SK-N-SH (cell line): ENCODE results near the gene DNAH9. TPM values are rescaled to one million over a fixed set of nuclear protein-coding genes. Genes with fewer than 3 reads are reported as not detected.

Source experiments
- CTCF ChIA-PET: fragments of 300-600, 350-600 bp; formaldehyde crosslinking; extraction: SDS; loops from one replicate; lab custom pipeline; 2021; lab: Yijun Ruan, JAX
- POLR2A ChIA-PET: fragments of 350-600 bp; sonication (Branson Sonifier 250); formaldehyde crosslinking; extraction: SDS; loops from one replicate; lab custom pipeline; 2020; ENCODE audit warnings: antibody characterized with exemption, inconsistent platforms; lab: Yijun Ruan, JAX
- DNase-seq: peaks from one replicate; pipeline ENCODE4 v3.0.0; 2012
- H2AFZ ChIP-seq: fragments of 200-600 bp; sonication (generic); 2 replicates; pipeline ENCODE4 v1.8.1; 2016; ENCODE audit warnings: antibody characterized with exemption, mild to moderate bottlenecking, low read depth
- H3F3A ChIP-seq: fragments of 200-600 bp; sonication (generic); replicated peaks from 2 replicates; pipeline ENCODE3; 2016; ENCODE audit warnings: antibody characterized with exemption, mild to moderate bottlenecking; ENCODE audit not compliant: insufficient read depth
- H3K27ac ChIP-seq, 2 experiments: fragments of 200-500 bp in 1 of 2; fragments of 200-600 bp in 1 of 2; sonication (Bioruptor generic) in 1 of 2; sonication (generic), shearing (Covaris generic) in 1 of 2; 2 replicates each; pipeline versions ENCODE4 v1.5.1 to v1.6.1; 2014 to 2016; ENCODE audit warnings: low read depth in 2 of 2, inconsistent platforms in 1 of 2, low read length in 1 of 2, mild to moderate bottlenecking in 1 of 2, mixed read lengths in 1 of 2
- H3K27me3 ChIP-seq: fragments of 200-600 bp; sonication (generic), shearing (Covaris generic); 2 replicates; pipeline ENCODE4 v1.6.1; 2016; ENCODE audit warnings: mixed run types; ENCODE audit not compliant: insufficient read depth
- H3K36me3 ChIP-seq, 2 experiments: fragments of 200-500 bp in 1 of 2; fragments of 200-600 bp in 1 of 2; sonication (Bioruptor generic) in 1 of 2; sonication (generic) in 1 of 2; replicated peaks in 1 of 2; 2 replicates each; pipeline versions ENCODE3 to v1.5.1; 2014 to 2016; ENCODE audit warnings: low read length in 1 of 2, mild to moderate bottlenecking in 1 of 2; ENCODE audit not compliant: insufficient read depth in 2 of 2, control insufficient read depth in 1 of 2
- H3K4me1 ChIP-seq, 2 experiments: fragments of 200-500 bp in 1 of 2; fragments of 200-600 bp in 1 of 2; sonication (Bioruptor generic) in 1 of 2; sonication (generic), shearing (Covaris generic) in 1 of 2; 2 replicates each; pipeline versions ENCODE4 v1.5.1 to v1.6.1; 2014 to 2016; ENCODE audit warnings: low read depth in 1 of 2, low read length in 1 of 2, mixed run types in 1 of 2; ENCODE audit not compliant: insufficient read depth in 2 of 2, control insufficient read depth in 1 of 2
- H3K4me2 ChIP-seq: fragments of 200-600 bp; sonication (generic), shearing (Covaris generic); 2 replicates; pipeline ENCODE4 v1.6.1; 2017; ENCODE audit warnings: mixed run types
- H3K4me3 ChIP-seq, 2 experiments: fragments of 200-500 bp in 1 of 2; fragments of 200-600 bp in 1 of 2; sonication (Bioruptor generic) in 1 of 2; sonication (generic), shearing (Covaris generic) in 1 of 2; 2 replicates each; pipeline versions ENCODE4 v1.5.1 to v1.8.1; 2014 to 2016; ENCODE audit warnings: low read depth in 2 of 2, inconsistent platforms in 1 of 2, low read length in 1 of 2, mild to moderate bottlenecking in 1 of 2, mixed read lengths in 1 of 2, moderate library complexity in 1 of 2
- H3K79me2 ChIP-seq: fragments of 200-600 bp; sonication (generic); 2 replicates; pipeline ENCODE4 v1.8.1; 2017; ENCODE audit warnings: mild to moderate bottlenecking; ENCODE audit not compliant: insufficient read depth
- H3K9ac ChIP-seq: fragments of 200-600 bp; sonication (generic); 2 replicates; pipeline ENCODE4 v1.6.1; 2017; ENCODE audit warnings: mixed run types
- H3K9me2 ChIP-seq: fragments of 200-600 bp; sonication (generic); 2 replicates; pipeline ENCODE4 v1.6.1; 2017; ENCODE audit warnings: mixed run types
- H3K9me3 ChIP-seq: fragments of 200-600 bp; sonication (generic); 2 replicates; pipeline ENCODE4 v1.6.1; 2017; ENCODE audit warnings: mixed run types, mild to moderate bottlenecking, moderate library complexity
- H4K20me1 ChIP-seq: fragments of 200-600 bp; sonication (generic); 2 replicates; pipeline ENCODE4 v1.6.1; 2017; ENCODE audit warnings: mild to moderate bottlenecking, mixed run types; ENCODE audit not compliant: insufficient read depth
- ELF1 ChIP-seq: IDR thresholded peaks from 2 replicates; pipeline ENCODE4 v1.4.0; 2012
- FOSL2 ChIP-seq: IDR thresholded peaks from 2 replicates; pipeline ENCODE4 v1.4.0; 2012; ENCODE audit warnings: low read depth, mild to moderate bottlenecking, moderate library complexity, borderline replicate concordance
- FOXM1 ChIP-seq: IDR thresholded peaks from 2 replicates; pipeline ENCODE4 v1.4.0; 2012; ENCODE audit warnings: low read depth, mild to moderate bottlenecking
- MEF2A ChIP-seq: IDR thresholded peaks from 2 replicates; pipeline ENCODE4 v1.4.0; 2012; ENCODE audit warnings: low read depth, borderline replicate concordance
- NFIC ChIP-seq: IDR thresholded peaks from 2 replicates; pipeline ENCODE4 v1.4.0; 2012; ENCODE audit warnings: borderline replicate concordance
- NRF1 ChIP-seq: IDR thresholded peaks from 2 replicates; pipeline ENCODE4 v1.6.1; 2012; ENCODE audit warnings: low read depth, mild to moderate bottlenecking, low read length
- RAD21 ChIP-seq: IDR thresholded peaks from 2 replicates; pipeline ENCODE4 v1.6.1; 2012; ENCODE audit warnings: mild to moderate bottlenecking, low read length
- RCOR1 ChIP-seq: fragments of 150-350 bp; IDR thresholded peaks from 2 replicates; pipeline ENCODE4 v1.6.1; 2017; ENCODE audit warnings: antibody characterized with exemption, low read length
- RFX5 ChIP-seq: IDR thresholded peaks from 2 replicates; pipeline ENCODE4 v1.6.1; 2012; ENCODE audit warnings: mild to moderate bottlenecking, improper control_type of control experiment, low read length
- SIN3A ChIP-seq: IDR thresholded peaks from 2 replicates; pipeline ENCODE4 v1.6.1; 2012; ENCODE audit warnings: low read depth, mild to moderate bottlenecking, low read length, moderate library complexity, borderline replicate concordance
- SMC3 ChIP-seq: IDR thresholded peaks from 2 replicates; pipeline ENCODE4 v1.6.1; 2012; ENCODE audit warnings: low read depth, low read length, improper control_type of control experiment
- WGBS: methylation state at CpG from one replicate; pipeline ENCODE4 v1.1.6; 2017; ENCODE audit warnings: low lambda C conversion rate; 5-methylcytosine and 5-hydroxymethylcytosine counted together
- polyA plus RNA-seq, 3 experiments: library from polyadenylated mRNA; depleted of rRNA; stranded (reverse); fragments of >200 nt; gene quantifications; 2 replicates each; pipeline ENCODE4 v1.2.3, GENCODE V29; 2012
- TF ChIP-seq, protein P1 (sequence below): fragments of 150-350 bp; IDR thresholded peaks from 2 replicates; pipeline ENCODE4 v1.6.1; 2017; ENCODE audit warnings: antibody characterized with exemption, low read length, low read depth, borderline replicate concordance
- TF ChIP-seq, protein P2 (sequence below): IDR thresholded peaks from 2 replicates; pipeline ENCODE4 v1.6.1; 2012; ENCODE audit warnings: mild to moderate bottlenecking, low read depth, low read length, moderate library complexity
- TF ChIP-seq, protein P3 (sequence below): fragments of 200-600 bp; sonication (generic); IDR thresholded peaks from 2 replicates; pipeline ENCODE4 v1.6.1; 2017; ENCODE audit warnings: antibody characterized with exemption, mild to moderate bottlenecking, moderate library complexity
- TF ChIP-seq, protein P4 (sequence below): fragments of 150-350 bp; IDR thresholded peaks from 2 replicates; pipeline ENCODE4 v1.6.1; 2016; ENCODE audit warnings: mild to moderate bottlenecking, low read depth, low read length
- TF ChIP-seq, protein P5 (sequence below): IDR thresholded peaks from 2 replicates; pipeline ENCODE4; 2012
- TF ChIP-seq, protein P6 (sequence below): IDR thresholded peaks from 2 replicates; pipeline ENCODE4 v1.4.0; 2012; ENCODE audit warnings: low read depth

Gene DNAH9
- polyA plus RNA-seq, 1 of the 3 experiments (the other 2 are of a cell fraction), result not detected

DNA sequence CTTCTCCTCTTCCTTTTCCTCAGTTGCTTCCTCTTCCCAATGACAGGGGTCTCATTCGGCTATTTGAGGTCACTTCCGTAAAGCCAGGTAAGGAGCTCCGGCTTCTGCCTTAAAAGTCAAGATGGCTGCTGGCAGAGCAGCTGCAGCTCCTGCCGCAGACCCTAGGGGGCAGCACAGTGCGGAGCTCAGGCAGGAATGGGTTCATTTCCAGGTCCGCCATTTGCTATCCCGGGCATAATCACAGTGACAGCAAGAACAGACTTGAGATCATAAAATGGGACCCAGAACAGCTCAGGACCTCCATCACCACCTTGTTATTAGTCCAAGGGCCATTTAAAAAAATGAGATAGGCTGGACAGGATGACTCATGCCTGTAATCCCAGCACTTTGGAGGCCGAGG lies 199.5 kb downstream of the DNAH9 start:
- H2AFZ ChIP-seq, result no peak overlapping the region
- no peaks in the 10 kb centered on the region for H3K9me3 ChIP-seq
- CTCF ChIA-PET, result interaction anchor here (1.1 to 1.2 kb wide), 2 partner anchors 10 to 18 kb away, joined by 3 to 4 read pairs; no protein-coding TSS in a partner anchor

DNA sequence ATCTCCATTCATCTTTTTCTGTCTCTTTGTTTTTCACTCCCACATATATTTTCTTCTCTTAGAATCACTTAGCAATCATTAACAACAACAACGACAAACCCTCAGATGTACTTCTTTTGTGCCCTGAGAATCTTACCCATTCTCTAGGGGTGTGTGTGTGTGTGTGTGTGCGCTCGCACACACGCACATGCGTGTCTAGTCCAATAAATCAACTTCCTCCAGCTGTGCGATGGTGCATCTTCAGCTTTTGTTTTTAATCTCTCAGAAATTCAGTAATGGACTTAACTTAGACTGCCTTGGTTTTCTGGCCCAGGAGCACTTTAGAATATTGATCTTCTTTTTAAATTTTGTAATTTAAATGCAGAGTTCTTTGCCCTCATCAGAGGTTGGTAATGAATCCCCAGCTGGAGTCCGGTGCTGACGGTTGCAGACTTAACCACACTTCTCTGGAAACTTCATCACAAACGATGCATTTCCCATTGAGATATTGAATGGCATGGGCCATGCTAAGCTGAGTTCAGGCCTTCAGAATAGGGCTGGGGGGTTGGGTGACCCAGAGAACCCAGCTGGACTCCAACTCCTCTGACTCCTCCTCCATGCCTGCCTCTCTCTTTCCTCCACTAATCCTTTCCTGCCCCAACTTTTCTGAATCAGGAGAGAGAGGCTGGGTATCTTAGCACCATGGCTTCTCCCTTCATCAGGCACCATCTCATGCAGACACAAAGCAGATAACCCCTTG lies 205.1 kb downstream of the DNAH9 start:
- H2AFZ ChIP-seq, result no peak overlapping the region
- H3K27me3 ChIP-seq, result no peaks in the 10 kb centered on the region
- no peak overlapping the region for H3K4me3 ChIP-seq
- no peaks in the 10 kb centered on the region for H3K79me2 ChIP-seq
- H3F3A ChIP-seq, result no peaks in the 10 kb centered on the region
- CTCF ChIA-PET, result no interaction called here
- no peaks in the 10 kb centered on the region for H3K9me2 ChIP-seq
- no peak overlapping the region for H3K27ac ChIP-seq
- no peak for DNase-seq
- 60% methylated on average over 9 of the region's 9 CpGs for WGBS
- H3K9ac ChIP-seq, result no peak overlapping the region
- POLR2A ChIA-PET, result no interaction called here
- no peaks in the 10 kb centered on the region for H3K36me3 ChIP-seq
- peaks cover 0 to 6% of the 10 kb centered on the region in 2 experiments; a peak in 1 of 4 replicates for H3K4me1 ChIP-seq
- H4K20me1 ChIP-seq, result no peaks in the 10 kb centered on the region
- H3K9me3 ChIP-seq, result no peaks in the 10 kb centered on the region
- H3K4me2 ChIP-seq, result no peak overlapping the region
- TF ChIP-seq, protein P1, sequence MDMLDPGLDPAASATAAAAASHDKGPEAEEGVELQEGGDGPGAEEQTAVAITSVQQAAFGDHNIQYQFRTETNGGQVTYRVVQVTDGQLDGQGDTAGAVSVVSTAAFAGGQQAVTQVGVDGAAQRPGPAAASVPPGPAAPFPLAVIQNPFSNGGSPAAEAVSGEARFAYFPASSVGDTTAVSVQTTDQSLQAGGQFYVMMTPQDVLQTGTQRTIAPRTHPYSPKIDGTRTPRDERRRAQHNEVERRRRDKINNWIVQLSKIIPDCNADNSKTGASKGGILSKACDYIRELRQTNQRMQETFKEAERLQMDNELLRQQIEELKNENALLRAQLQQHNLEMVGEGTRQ, result no peak
- TF ChIP-seq, protein P2, sequence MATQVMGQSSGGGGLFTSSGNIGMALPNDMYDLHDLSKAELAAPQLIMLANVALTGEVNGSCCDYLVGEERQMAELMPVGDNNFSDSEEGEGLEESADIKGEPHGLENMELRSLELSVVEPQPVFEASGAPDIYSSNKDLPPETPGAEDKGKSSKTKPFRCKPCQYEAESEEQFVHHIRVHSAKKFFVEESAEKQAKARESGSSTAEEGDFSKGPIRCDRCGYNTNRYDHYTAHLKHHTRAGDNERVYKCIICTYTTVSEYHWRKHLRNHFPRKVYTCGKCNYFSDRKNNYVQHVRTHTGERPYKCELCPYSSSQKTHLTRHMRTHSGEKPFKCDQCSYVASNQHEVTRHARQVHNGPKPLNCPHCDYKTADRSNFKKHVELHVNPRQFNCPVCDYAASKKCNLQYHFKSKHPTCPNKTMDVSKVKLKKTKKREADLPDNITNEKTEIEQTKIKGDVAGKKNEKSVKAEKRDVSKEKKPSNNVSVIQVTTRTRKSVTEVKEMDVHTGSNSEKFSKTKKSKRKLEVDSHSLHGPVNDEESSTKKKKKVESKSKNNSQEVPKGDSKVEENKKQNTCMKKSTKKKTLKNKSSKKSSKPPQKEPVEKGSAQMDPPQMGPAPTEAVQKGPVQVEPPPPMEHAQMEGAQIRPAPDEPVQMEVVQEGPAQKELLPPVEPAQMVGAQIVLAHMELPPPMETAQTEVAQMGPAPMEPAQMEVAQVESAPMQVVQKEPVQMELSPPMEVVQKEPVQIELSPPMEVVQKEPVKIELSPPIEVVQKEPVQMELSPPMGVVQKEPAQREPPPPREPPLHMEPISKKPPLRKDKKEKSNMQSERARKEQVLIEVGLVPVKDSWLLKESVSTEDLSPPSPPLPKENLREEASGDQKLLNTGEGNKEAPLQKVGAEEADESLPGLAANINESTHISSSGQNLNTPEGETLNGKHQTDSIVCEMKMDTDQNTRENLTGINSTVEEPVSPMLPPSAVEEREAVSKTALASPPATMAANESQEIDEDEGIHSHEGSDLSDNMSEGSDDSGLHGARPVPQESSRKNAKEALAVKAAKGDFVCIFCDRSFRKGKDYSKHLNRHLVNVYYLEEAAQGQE, result no peak
- TF ChIP-seq SIN3A, result no peak
- TF ChIP-seq NFIC, result no peak
- TF ChIP-seq MEF2A, result no peak
- no peak for TF ChIP-seq RCOR1
- TF ChIP-seq RFX5, result no peak
- TF ChIP-seq, protein P3, sequence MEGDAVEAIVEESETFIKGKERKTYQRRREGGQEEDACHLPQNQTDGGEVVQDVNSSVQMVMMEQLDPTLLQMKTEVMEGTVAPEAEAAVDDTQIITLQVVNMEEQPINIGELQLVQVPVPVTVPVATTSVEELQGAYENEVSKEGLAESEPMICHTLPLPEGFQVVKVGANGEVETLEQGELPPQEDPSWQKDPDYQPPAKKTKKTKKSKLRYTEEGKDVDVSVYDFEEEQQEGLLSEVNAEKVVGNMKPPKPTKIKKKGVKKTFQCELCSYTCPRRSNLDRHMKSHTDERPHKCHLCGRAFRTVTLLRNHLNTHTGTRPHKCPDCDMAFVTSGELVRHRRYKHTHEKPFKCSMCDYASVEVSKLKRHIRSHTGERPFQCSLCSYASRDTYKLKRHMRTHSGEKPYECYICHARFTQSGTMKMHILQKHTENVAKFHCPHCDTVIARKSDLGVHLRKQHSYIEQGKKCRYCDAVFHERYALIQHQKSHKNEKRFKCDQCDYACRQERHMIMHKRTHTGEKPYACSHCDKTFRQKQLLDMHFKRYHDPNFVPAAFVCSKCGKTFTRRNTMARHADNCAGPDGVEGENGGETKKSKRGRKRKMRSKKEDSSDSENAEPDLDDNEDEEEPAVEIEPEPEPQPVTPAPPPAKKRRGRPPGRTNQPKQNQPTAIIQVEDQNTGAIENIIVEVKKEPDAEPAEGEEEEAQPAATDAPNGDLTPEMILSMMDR, result no peak
- TF ChIP-seq ELF1, result no peak
- no peak for TF ChIP-seq FOSL2
- no peak for TF ChIP-seq NRF1
- TF ChIP-seq, protein P4, sequence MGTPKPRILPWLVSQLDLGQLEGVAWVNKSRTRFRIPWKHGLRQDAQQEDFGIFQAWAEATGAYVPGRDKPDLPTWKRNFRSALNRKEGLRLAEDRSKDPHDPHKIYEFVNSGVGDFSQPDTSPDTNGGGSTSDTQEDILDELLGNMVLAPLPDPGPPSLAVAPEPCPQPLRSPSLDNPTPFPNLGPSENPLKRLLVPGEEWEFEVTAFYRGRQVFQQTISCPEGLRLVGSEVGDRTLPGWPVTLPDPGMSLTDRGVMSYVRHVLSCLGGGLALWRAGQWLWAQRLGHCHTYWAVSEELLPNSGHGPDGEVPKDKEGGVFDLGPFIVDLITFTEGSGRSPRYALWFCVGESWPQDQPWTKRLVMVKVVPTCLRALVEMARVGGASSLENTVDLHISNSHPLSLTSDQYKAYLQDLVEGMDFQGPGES, result no peak

More for the DNA sequence above, 199.5 kb downstream of the DNAH9 start:
- H3K27ac ChIP-seq, result no peak overlapping the region
- peak; percentile 10 for DNase-seq
- no peaks in the 10 kb centered on the region for H3K4me1 ChIP-seq
- no peaks in the 10 kb centered on the region for H3K9me2 ChIP-seq
- no peaks in the 10 kb centered on the region for H3K79me2 ChIP-seq
- no peaks in the 10 kb centered on the region for H3K36me3 ChIP-seq
- POLR2A ChIA-PET, result no interaction called here
- no peak overlapping the region for H3K4me3 ChIP-seq
- no peak overlapping the region for H3K9ac ChIP-seq
- no peaks in the 10 kb centered on the region for H3F3A ChIP-seq
- no peak overlapping the region for H3K4me2 ChIP-seq
- TF ChIP-seq RFX5 (no peak), NFIC (no peak), FOXM1 (no peak), SMC3 (no peak), MEF2A (no peak), ELF1 (no peak), RAD21 (no peak)
- TF ChIP-seq, protein P5, sequence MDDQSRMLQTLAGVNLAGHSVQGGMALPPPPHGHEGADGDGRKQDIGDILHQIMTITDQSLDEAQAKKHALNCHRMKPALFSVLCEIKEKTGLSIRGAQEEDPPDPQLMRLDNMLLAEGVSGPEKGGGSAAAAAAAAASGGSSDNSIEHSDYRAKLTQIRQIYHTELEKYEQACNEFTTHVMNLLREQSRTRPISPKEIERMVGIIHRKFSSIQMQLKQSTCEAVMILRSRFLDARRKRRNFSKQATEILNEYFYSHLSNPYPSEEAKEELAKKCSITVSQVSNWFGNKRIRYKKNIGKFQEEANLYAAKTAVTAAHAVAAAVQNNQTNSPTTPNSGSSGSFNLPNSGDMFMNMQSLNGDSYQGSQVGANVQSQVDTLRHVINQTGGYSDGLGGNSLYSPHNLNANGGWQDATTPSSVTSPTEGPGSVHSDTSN, result no peak
- TF ChIP-seq, protein P6, sequence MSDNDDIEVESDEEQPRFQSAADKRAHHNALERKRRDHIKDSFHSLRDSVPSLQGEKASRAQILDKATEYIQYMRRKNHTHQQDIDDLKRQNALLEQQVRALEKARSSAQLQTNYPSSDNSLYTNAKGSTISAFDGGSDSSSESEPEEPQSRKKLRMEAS, result no peak
- no peaks in the 10 kb centered on the region for H3K27me3 ChIP-seq
- H4K20me1 ChIP-seq, result no peaks in the 10 kb centered on the region
- 34% methylated on average over 8 of the region's 8 CpGs for WGBS
